Measurements from ENCODE around the gene C16orf96.

Gene C16orf96

DNA sequence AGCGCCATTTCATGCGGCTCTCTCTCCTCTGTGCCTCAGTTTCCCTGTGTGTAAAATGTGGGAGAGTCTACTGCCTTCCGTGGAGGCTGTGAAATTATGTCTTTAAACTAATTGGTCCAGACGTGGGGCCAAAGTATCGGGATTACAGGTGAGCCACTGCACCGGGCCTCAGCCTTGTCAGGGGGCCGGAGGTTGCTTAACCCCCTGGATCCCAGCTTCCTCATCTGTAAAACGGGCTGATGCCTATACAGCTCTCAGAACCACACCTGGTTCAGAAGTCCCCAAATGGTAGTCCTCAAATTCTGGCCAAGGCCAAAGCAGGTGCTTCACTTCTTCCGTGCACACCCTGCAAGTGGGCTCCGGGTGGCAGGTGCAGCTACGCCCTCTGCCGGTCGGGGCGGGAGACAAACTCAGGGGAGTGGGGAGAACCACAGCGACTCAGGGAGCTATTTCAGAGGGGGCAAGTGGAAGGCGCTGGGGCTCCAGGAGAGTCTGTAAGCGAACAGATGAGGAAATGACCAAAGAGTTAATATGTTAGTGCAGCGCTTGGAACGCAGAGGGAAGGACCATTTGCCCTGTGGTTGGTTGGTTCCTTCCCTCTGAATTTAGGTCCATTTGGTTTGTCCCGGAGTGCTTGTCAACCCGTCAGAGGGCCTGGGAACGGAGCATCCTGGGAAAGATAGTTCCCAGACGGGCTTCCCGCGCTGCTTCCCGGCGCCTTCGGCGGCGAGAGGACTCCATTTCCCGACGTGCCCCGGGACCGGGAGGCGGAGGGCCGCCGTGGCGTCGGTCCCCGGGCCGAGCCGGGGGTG is 68.1 kb downstream of the C16orf96 start, which contains the start of gene MGRN1:
TSS of gene MGRN1 (plus strand) at position 812 of the 812 bp plus-strand sequence. CDS start 135 bp downstream, outside the sequence.
- DNase-seq = peak; percentile 98

DNA sequence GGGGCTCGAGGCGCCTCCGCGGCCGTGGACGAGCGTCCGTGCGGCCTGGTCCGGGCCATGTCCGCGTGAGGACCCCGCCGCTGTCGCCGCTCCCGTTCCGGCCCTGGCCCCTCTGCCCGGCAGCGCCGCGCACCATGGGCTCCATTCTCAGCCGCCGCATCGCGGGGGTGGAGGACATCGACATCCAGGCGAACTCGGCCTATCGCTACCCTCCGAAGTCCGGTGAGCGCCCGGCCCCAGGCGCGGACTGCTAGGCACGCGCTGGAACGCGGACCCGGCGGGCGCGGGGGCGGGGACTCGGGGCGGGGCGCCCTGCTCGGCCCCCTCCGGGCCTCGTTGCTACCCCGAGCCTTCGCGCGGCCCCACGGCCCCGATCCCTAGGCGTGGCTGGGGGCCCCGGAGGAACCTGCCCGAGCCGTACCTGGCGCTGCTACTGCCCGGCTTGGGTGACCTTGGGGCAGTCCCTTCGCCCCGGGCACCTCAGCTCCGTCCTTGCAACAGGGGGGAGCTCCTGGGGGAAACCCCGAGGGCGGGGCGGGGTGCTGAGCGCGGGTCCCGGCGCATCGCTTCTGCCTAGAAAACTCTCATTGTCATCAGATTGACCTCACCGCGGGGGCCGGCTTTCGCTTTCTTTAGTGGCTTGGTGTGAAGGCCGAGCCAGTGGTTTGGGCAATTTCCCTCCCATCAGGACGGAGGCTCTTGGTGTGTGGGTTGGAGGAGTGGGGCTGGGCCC is 68.9 kb downstream of the C16orf96 start:
- DNase-seq = peak; percentile 70

DNA sequence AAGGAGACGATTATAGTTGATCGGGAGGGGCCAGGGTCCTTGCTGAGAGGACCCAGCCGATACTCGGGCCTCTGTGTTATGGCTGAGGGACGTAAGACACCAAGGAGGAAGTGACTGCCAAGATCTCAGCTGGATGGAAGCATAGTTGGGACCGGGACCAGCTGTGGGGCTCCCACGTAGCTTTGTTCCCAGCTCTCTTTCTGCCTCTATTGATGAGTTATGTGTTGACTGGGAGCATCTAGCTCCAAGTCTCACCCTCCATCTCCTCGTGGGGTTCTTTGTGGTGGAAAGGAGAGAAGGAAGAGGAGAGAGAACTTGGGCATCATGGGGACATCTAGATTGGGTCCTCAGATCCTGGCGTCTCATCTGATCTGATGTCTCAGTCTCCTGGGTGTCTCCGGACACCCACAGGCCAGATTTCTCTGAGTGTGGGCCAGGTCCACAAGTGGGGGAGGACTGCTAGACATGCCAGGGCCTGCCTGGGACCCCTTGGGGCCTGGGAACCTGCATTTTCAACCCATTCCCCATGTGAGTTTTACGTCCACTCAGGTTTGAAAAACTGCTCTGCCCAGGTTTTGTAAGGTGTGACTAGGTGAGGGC is 69.5 kb downstream of the C16orf96 start:
- DNase-seq = no peak

DNA sequence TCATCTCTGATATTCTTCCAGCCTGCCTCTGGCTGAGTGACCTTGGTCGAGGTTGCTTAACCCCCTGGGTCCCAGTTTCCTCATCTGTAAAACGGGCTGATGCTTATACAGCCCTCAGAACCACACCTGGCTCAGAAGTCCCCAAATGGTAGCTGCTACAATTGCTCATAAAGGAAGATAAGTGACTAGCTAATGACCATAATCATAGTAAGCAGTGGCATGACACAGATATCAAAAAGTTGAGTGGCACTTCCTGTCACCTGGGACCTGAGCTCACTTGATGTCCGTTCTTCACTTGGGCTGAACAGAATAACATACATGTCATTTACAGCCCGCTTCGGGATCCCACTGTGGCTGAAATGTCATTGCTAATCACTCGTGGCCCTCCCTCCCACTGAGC is 70.3 kb downstream of the C16orf96 start:
- no peak for DNase-seq

DNA sequence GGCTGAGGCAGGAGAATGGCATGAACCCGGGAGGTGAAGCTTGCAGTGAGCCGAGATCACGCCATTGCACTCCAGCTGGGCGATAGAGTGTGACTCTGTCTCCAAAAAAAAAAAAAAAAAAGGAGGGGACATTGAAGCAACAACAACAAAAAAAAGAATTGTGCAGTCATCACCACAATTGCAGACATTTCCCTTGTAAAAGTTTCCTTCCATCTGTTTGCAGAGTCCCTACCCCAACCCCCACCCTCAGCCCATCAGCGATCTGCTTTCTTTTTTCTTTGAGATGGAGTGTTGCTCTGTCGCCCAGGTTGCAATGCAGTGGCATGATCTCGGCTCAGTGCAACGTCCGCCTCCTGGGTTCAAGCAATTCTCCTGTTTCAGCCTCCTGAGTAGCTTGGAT is 72.1 kb downstream of the C16orf96 start:
- no peak for DNase-seq

DNA sequence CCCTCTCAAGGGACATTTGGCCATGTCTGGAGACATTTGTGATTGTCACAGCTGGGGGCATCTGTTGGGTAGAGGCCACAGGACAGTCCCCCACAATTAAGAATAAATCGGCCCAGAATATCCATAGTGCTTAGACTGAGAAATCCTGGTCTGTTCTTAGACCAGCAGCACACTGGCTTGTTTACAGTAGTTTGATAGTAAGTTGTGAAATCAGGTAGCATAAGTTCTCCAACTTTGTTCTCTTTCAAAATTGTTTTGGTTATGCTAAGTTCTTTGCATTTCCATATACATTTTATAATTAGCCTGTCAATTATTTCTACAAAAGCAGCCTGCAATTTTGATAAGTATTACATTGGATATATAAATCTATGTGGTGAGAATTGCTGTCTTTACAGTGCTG is 75.3 kb downstream of the C16orf96 start:
- no peak for DNase-seq

DNA sequence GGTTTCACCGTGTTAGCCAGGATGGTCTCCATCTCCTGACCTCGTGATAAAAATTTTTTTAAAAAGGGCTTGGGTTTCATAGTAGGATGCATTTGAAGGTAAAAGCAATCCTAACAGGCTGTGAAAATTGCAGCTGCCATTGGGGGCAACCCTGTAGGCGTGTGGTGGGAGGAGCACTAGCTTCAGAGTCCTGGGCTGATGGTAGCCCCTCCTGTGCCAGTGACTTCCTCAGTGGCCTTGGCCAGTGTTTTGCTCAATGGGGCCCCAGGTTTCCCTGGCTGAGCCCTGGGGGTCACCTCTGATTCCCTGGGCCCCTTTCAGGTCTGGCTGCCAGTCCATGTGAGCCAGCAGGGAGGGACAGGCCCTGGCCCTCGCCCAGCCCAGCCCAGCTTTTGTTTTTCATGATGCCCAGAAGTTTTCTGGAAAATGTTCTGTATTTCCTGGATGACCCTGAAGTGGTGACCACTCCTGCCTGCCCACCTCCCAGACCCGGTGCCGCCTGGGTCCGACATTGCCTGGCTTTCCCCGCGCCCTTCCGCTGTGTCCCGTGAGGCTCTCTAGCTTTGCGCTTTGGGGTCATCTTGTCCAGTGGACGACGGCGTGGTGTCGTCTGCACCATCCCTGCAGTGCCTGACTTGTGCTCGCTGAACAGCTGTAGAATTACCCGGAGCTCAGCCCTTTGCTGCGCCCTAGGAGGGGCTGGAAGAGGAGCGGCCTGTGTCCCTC is 77.9 kb downstream of the C16orf96 start:
- no peak for DNase-seq

DNA sequence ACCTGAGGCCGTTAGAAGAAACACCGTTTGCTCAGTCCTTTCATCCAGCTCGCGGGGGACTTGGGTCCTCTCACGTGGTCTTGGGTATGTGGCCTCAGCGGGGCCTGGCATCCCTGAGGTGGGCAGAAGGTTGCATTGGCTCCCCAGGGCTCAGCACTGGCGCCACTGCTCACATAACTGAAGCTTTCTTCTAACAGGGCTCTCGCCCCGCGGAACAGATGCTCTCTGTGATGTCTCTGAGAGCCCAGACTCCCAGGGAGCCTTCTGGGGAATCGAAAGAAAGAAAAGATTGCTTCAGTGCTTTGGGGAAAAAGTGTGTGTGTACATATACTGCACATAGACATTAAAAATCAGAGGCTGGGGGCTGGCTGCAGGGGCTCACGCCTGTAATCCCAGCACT is 78.6 kb downstream of the C16orf96 start:
- DNase-seq = no peak

DNA sequence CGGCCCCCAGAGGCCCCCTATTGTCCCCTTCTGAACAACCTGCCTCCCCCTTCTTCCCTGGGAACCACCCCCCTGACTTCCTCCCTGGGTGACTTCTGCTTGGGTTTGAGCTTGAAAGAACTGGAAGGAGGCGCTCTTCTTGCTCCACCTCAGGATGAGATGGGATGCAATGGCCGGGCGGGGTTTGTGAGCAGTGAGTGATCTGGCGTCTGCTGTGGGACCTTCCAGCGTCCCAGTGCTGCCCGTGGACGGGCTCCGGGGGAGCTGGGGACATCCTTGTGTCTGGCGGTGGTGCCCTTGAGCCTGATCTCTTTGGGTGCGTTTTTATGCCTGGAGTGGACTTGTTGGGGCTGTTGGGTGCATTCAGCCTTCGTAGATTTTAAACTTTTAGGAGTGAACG is 80.1 kb downstream of the C16orf96 start:
- no peak for DNase-seq

DNA sequence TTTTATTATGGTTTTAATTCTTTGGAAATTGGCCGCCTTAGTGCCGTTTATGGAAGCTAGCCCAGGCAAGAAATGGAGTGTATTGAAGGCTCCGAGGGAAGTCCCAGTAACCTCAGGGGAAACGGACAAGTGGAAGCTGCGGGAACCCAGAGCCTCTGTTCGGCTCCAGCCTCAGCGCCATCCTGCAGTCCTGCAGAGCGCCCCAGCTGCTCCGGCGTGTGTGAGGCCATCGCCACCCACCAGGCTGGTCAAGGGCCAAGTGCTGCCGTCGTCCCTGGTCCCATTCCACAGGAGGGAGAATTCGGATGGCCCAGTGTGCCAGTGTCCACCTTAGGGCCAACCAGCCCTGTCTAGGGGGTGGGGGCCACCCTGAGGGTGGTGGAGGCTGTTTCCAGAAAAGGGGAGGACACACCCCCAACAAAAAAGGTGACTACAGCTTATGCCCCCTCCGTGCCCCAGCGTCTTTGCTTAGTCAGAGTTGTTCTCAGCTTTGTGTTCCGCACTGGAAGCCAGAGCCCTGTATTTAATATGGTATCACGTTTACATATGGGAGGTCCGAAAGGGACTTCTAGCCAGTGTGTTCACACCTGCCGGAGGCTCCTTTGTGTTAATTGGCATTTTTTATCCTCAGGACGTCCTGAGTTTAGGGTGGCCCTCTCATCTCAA is 81.5 kb downstream of the C16orf96 start:
- no peak for DNase-seq

DNA sequence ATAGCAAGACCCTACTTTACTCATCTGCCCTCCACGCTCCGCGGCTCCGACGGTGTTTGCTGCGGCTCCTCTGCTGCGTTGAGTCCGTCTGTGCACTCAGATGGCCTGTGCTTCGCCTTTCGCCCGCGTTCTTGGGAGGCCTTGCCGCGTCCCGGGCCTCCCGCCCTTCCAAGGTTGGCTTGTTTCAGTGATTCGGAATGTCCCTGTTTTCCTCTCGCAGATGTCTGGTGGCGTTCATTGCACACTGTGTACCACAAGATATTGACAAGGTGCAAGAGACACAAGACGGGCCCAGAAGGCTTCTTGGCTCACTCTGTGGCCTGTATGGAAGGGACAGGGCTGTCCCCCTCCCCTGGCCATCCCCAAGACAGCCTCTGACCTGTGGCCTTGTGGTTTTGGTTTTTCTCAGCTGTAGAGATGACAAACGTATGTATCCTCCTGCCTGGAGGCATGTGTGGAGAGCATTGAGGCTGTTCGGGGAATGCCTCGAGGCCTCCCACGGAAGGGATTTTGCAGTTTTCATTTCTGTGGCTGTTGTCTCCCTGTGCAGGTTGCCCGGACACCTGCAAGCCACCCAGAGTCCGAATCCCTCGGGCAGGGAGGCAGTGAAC is 83.9 kb downstream of the C16orf96 start:
- no peak for DNase-seq

DNA sequence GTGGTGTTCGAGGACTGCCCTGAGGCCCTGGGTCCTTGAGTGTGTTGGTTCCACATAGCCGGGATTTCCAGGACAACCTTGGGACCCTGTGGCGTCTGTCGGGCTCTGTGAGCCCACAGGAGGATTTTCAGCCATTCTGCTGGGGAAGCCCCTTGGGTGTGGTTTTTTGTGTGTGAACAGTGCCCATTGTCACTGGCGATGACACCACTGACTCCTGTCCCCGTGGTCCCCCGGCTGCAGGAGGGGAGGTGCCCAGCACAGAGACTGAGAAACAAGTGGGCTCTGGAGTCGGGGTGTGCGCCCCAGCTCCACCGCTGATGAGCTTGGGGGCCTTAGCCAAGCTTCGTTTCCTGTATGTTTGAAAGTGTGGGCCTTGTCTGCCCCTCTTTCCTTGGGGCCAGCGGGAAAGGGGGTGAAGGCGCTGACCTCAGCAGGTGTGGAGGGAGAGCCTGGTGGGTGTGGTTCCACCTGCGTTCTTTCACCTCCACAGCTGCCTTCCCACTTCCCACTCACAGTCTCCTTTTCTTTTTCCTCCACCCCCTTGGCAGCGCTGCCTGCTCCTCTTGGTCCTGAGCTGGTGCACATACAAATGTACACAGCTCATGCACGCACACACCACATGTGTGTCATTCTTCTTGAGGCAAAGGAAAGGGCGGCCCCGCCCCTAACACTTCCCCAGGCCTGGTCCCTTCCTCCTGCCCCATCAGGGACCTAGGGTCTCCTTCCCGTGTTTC is 84.6 kb downstream of the C16orf96 start:
- no peak for DNase-seq

DNA sequence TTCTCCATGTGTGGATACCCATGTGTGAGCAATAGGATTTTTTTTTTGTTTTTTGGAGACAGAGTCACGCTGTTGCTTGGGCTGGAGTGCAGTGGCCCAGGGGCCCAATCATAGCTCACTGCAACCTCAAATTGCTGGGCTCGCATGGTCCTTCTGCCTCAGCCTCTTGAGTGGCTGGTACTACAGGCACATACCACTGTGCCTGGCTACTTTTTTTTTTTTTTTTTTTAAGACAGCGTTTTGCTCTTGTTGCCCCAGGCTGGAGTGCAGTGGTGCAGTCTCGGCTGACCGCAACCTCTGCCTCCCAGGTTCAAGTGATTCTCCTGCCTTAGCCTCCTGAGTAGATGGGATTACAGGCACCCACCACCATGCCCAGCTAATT is 85.2 kb downstream of the C16orf96 start:
- DNase-seq = no peak

DNA sequence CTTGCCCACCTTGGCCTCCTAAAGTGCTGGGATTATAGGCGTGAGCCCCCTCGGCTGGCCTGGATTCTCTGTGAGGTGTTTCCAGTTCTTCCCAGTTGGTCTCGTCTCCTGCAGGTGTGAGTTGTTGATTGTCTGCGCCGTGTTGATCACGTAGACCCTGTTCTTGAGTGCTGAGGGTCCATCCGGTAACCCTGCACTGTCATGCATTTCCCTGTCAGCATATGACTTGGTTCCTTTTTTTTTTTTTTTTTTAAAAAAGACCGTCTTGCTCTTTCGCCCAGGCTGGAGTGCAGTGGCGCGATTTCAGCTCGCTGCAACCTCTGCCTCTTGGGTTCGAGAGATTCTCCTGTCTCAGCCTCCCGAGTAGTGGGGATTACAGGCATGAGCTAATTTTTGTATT is 85.8 kb downstream of the C16orf96 start:
- peak; percentile 19 for DNase-seq

DNA sequence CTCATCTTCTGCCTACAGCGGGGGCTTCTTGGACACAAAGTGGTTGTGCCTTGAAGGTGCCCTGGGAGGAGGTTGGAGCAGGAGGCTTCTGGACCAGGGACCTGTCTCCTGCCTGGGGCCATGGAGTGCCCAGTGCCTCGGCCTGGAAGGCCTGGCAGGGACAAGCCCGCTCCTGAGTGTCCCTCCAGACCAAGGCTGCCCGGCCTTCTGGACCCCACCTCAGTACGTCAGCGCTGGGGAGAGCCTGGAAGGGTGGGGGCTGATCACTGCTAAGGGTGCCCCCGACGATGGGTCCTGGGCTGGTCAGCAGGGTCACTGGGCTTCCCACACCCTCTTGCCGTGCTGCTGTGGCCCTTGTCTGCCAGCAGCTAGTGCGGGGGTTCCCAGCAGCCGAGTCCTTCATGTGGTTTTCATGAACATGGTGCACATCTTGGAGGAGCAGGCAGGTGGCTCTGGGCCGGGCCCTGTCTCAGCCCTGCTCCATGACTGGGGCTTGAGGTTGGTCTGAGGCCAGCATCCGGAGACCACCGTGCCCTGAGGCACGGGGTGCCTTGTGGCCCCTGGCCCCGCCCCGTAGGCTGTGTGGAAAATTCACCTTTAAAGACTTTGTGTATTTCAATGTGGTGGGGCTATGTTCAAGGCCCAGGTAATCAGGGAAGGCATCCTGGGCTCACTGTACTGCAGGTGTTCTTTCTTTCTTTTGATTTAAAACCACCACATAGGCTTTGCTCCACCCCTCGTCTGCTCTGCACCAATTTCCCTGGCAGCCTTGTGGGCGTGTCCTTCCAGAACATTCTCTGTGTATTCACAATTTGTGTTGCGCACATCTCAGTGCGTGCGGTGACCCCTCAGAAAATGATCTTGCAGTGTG is 90.9 kb downstream of the C16orf96 start:
- DNase-seq = no peak

DNA sequence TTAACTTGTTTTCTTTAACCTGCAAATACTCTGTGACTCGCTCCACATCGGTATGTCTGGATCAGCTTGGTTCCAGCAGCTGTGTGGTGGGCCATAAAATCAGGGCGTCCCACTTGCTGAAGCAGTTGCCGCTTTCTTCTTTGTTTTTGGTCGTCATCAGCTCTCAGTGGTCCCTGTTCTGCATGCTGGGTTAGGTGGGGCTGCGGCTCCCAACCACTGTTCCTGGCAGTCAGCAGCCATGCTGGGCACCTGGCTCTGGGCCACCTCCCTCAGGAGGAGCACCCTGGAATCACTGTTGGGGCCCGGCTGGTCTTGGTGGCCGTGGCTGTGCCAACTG is 91.5 kb downstream of the C16orf96 start:
- DNase-seq = no peak

DNA sequence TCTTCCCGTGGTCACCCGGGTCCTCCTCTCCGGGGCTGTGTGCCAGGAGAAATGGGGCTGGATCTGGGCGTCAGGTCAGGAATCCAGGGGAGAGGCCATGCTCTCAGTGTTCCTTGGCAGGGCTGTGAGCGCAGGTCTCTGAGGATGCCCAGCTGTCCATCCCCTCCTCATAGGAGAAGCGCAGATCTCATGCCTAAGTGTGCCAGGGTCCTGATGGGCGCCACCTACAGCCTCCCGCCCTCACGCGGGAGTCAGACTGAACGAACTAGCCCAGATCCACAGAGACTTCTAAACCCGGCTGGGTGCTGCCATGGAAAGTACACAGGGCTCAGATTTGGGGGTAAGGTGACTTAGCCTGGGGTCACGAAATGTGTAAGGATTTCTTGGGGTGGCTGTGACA is 92.8 kb downstream of the C16orf96 start:
- peak; percentile 19 for DNase-seq

DNA sequence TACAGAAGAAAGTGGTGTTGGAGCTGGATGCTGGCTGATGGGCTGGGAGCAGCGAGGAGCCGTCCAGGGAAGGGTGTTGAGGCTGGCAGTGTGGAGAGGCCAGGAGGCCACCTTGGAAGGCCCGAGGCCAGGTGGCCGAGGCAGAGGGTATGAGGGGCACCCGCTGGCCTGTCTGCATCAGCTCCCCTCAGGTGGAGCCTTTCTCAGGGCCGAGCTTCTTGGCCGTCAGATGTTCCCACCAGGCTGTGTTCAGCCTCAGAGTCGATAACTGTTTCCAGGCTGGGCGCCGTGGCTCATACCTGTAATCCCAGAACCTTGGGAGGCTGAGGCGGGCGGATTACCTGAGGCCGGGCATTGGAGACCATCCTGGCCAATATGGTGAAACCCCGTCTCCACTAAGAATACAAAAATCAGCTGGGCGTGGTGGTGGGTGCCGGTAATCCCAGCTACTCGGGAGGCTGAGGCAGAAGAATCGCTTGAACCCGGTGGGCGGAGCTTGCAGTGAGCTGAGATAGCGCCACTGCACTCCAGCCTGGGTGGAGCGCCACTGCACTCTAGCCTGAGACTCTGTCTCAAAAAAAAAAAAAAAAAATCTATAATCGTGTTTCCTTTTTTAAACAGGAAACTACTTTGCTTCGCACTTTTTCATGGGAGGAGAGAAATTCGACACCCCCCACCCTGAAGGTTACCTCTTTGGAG is 93.8 kb downstream of the C16orf96 start:
- peak; percentile 38 for DNase-seq
